Neuronal stem cell (in vitro differentiated cells): ENCODE results near the gene KRTAP21-3.

Source experiments
- DNase-seq: peaks from one replicate; pipeline ENCODE4 v3.0.0-alpha.2; 2013; ENCODE audit warnings: low spot score
- H2AFZ ChIP-seq: one replicate; pipeline ENCODE4 v1.6.1; 2013; ENCODE audit warnings: mild to moderate bottlenecking, low read length, inconsistent platforms
- H2AK5ac ChIP-seq: 2 replicates; pipeline ENCODE4 v1.6.1; 2013; ENCODE audit warnings: low read depth, mild to moderate bottlenecking, inconsistent platforms, low read length, moderate library complexity, mixed read lengths
- H2BK120ac ChIP-seq: 2 replicates; pipeline ENCODE4 v1.6.1; 2013; ENCODE audit warnings: low read depth, mild to moderate bottlenecking, inconsistent platforms, low read length, moderate library complexity, mixed read lengths
- H2BK12ac ChIP-seq: one replicate; pipeline ENCODE4 v1.6.1; 2013; ENCODE audit warnings: low read length, inconsistent platforms
- H2BK15ac ChIP-seq: 2 replicates; pipeline ENCODE4 v1.6.1; 2013; ENCODE audit warnings: mild to moderate bottlenecking, low read length, inconsistent platforms, mixed read lengths
- H2BK5ac ChIP-seq: one replicate; pipeline ENCODE4 v1.6.1; 2013; ENCODE audit warnings: inconsistent platforms, mild to moderate bottlenecking, low read length, moderate library complexity
- H3K14ac ChIP-seq: one replicate; pipeline ENCODE4 v1.6.1; 2013; ENCODE audit warnings: low read length, inconsistent platforms
- H3K18ac ChIP-seq: 2 replicates; pipeline ENCODE4 v1.6.1; 2013; ENCODE audit warnings: low read length, inconsistent platforms
- H3K23ac ChIP-seq: 2 replicates; pipeline ENCODE4 v1.6.1; 2013; ENCODE audit warnings: low read depth, mild to moderate bottlenecking, mixed read lengths, low read length, inconsistent platforms; ENCODE audit not compliant: poor library complexity
- H3K27ac ChIP-seq: replicated peaks from 3 replicates; pipeline ENCODE4 v1.5.1; 2013; ENCODE audit warnings: low read length, inconsistent platforms
- H3K27me3 ChIP-seq, 3 experiments: 2 replicates each; pipeline ENCODE4 v1.6.1; 2013; ENCODE audit warnings: low read length in 3 of 3, mild to moderate bottlenecking in 2 of 3, inconsistent platforms in 1 of 3, low read depth in 1 of 3, mixed read lengths in 1 of 3, moderate library complexity in 1 of 3; ENCODE audit not compliant: control insufficient read depth in 3 of 3, insufficient read depth in 3 of 3
- H3K36me3 ChIP-seq, 2 donors: replicated peaks in 1 of 2; 2 replicates each; pipeline ENCODE4 v1.6.1; 2013; ENCODE audit warnings: low read length in 2 of 2; ENCODE audit not compliant: control insufficient read depth in 2 of 2, insufficient read depth in 2 of 2
- H3K4ac ChIP-seq: 2 replicates; pipeline ENCODE4 v1.6.1; 2013; ENCODE audit warnings: inconsistent platforms, mild to moderate bottlenecking, low read length, moderate library complexity
- H3K4me1 ChIP-seq, 2 donors: 1 replicate in 1 of 2; 2 replicates in 1 of 2; pipeline ENCODE4 v1.6.1; 2013; ENCODE audit warnings: low read length in 2 of 2, low read depth in 1 of 2; ENCODE audit not compliant: control insufficient read depth in 2 of 2, insufficient read depth in 1 of 2
- H3K4me2 ChIP-seq: one replicate; pipeline ENCODE4 v1.6.1; 2013; ENCODE audit warnings: mild to moderate bottlenecking, low read length, inconsistent platforms; ENCODE audit not compliant: insufficient read depth, poor library complexity, severe bottlenecking
- H3K4me3 ChIP-seq, 2 donors: 2 replicates each; pipeline ENCODE4 v1.5.1; 2013; ENCODE audit warnings: low read length in 2 of 2, mild to moderate bottlenecking in 2 of 2, inconsistent platforms in 1 of 2, moderate library complexity in 1 of 2
- H3K79me1 ChIP-seq: one replicate; pipeline ENCODE4 v1.6.1; 2013; ENCODE audit warnings: low read depth, mild to moderate bottlenecking, inconsistent platforms, low read length, moderate library complexity
- H3K9ac ChIP-seq: one replicate; pipeline ENCODE4 v1.6.1; 2013; ENCODE audit warnings: mild to moderate bottlenecking, low read depth, low read length, inconsistent platforms; ENCODE audit not compliant: poor library complexity
- H3K9me3 ChIP-seq, 2 donors: replicated peaks in 1 of 2; 2 replicates each; pipeline versions ENCODE3 to v1.6.1; 2013; ENCODE audit warnings: low read length in 2 of 2, mild to moderate bottlenecking in 2 of 2, inconsistent platforms in 1 of 2, low read depth in 1 of 2, mixed read lengths in 1 of 2, moderate library complexity in 1 of 2; ENCODE audit not compliant: control insufficient read depth in 2 of 2, insufficient read depth in 1 of 2
- H4K8ac ChIP-seq: one replicate; pipeline ENCODE4 v1.6.1; 2013; ENCODE audit warnings: low read depth, mild to moderate bottlenecking, inconsistent platforms, low read length, moderate library complexity
- H4K91ac ChIP-seq: one replicate; pipeline ENCODE4 v1.6.1; 2013; ENCODE audit warnings: low read length, low read depth, mild to moderate bottlenecking, inconsistent platforms; ENCODE audit not compliant: poor library complexity
- WGBS, 2 donors: extraction: QIAGEN DNeasy Blood & Tissue Kit; methylation state at CpG; one replicate each; pipeline ENCODE4 v1.1.7; 2013; ENCODE audit warnings: missing lambda C conversion rate in 2 of 2, mixed read lengths in 1 of 2; ENCODE audit not compliant: insufficient read length in 2 of 2, insufficient replicate concordance in 1 of 2; ENCODE audit errors: extremely low coverage in 2 of 2; 5-methylcytosine and 5-hydroxymethylcytosine counted together

KRTAP21-3 gene

DNA sequence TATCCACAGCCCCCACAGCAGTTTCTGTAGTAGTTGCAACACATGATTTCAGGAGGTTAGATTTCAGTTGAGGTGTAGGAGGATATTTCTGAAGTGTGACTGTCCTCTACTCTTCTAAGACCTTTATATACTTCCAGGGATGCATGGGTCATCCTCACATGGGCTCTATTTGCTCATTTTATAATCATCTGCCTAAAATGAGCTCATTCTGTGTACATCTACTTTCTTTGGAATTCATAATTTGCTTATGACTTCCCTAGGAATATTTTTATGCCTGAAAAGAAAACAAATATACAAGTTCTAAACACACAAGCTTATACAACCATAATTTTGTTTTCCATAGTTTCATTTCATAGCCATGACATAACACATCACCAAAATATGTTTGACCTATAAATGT, 28.6 kb upstream of the KRTAP21-3 start, which contains the start of gene KRTAP21-2:
KRTAP21-2 (minus strand) TSS at position 101 of the 400 bp plus-strand sequence; CDS start at position 44, 57 bp downstream.
- Histone ChIP-seq H2AFZ (no peak within 1 kb of the TSS), H3K23ac (no peak within 1 kb of the TSS), H3K9ac (no peak within 1 kb of the TSS), H3K4me2 (no peak within 1 kb of the TSS), H3K4me3 (no peak within 1 kb of the TSS), H2AK5ac (no peak within 1 kb of the TSS), H2BK5ac (no peak within 1 kb of the TSS), H3K14ac (no peak within 1 kb of the TSS), H3K27me3 (no peaks in the 10 kb centered on the region), H3K79me1 (no peaks in the 10 kb centered on the region), H4K8ac (no peak within 1 kb of the TSS), H3K27ac (no peak within 1 kb of the TSS), H3K4ac (no peak within 1 kb of the TSS), H2BK15ac (no peak within 1 kb of the TSS), H3K36me3 (no peaks in the 10 kb centered on the region), H2BK120ac (no peak within 1 kb of the TSS), H3K9me3 (no peaks in the 10 kb centered on the region), H3K4me1 (no peaks in the 10 kb centered on the region), H4K91ac (no peak within 1 kb of the TSS), H2BK12ac (no peak within 1 kb of the TSS), H3K18ac (no peak within 1 kb of the TSS)
- no peak for DNase-seq

DNA sequence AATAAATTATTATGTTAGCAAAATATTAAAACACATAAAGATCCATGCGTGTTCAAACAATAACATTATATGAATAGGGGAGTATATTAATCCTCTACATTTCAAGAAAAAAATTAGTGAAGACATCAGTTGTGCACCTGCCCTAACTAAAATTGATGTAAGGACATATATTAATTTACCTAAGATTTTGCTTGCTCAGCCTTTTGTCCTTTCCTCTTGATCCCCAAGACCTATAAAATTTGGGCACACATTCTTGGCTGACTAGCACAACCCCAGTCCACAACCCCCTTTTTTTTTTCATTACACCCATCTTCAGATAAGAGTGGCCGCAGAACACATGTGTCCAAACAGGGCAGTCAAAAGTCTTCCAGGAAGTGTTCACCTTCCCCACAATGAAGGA, 21.9 kb upstream of the KRTAP21-3 start:
- no peak overlapping the region for H2AK5ac ChIP-seq
- H3K36me3 ChIP-seq, result no peaks in the 10 kb centered on the region
- no peak overlapping the region for H4K91ac ChIP-seq
- no peaks in the 10 kb centered on the region for H3K27me3 ChIP-seq
- no peak overlapping the region for H3K9ac ChIP-seq
- no peak overlapping the region for H3K14ac ChIP-seq
- no peaks in the 10 kb centered on the region for H3K9me3 ChIP-seq
- no peak overlapping the region for H3K27ac ChIP-seq
- no CpG with 5 or more reads among the region's 2 CpGs for WGBS, 2 donors
- H2BK120ac ChIP-seq, result no peak overlapping the region
- H3K4ac ChIP-seq, result no peak overlapping the region
- no peak overlapping the region for H4K8ac ChIP-seq
- no peak for DNase-seq
- no peak overlapping the region for H2AFZ ChIP-seq
- H2BK15ac ChIP-seq, result no peak overlapping the region
- H3K4me2 ChIP-seq, result no peak overlapping the region
- no peak overlapping the region for H3K4me3 ChIP-seq
- no peaks in the 10 kb centered on the region for H3K79me1 ChIP-seq
- no peaks in the 10 kb centered on the region for H3K4me1 ChIP-seq
- H2BK12ac ChIP-seq, result no peak overlapping the region
- H2BK5ac ChIP-seq, result no peak overlapping the region
- H3K23ac ChIP-seq, result no peak overlapping the region
- no peak overlapping the region for H3K18ac ChIP-seq

DNA sequence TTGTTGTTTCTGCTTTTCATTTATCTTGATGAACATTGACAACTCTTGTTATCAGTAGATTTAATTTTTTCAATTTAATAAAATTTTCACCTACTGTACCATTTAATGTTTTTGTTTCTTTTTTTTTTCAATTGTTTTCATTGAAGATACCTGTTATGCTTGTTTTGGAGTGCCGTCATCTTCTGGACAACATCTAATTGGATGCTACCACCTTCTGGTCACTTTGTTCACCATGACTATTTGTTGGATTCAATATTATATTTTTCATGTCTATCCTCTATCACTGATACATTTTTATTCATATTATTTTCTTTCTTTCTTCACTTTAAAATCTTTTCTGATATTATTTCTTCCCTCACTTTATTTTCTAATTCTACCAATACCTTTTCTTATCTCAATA, 14.4 kb upstream of the KRTAP21-3 start:
- H2AFZ ChIP-seq, result no peak overlapping the region
- H4K91ac ChIP-seq, result no peak overlapping the region
- no peaks in the 10 kb centered on the region for H3K4me1 ChIP-seq
- no peaks in the 10 kb centered on the region for H3K27me3 ChIP-seq
- no peak overlapping the region for H3K9ac ChIP-seq
- no peak overlapping the region for H4K8ac ChIP-seq
- no CpG with 5 or more reads among the region's 1 CpG for WGBS, 2 donors
- H3K36me3 ChIP-seq, result no peaks in the 10 kb centered on the region
- H2BK12ac ChIP-seq, result no peak overlapping the region
- no peak overlapping the region for H2BK15ac ChIP-seq
- no peak overlapping the region for H3K14ac ChIP-seq
- no peak overlapping the region for H3K4ac ChIP-seq
- no peak for DNase-seq
- H3K4me2 ChIP-seq, result no peak overlapping the region
- no peaks in the 10 kb centered on the region for H3K9me3 ChIP-seq
- no peak overlapping the region for H3K18ac ChIP-seq
- no peak overlapping the region for H3K27ac ChIP-seq
- H3K79me1 ChIP-seq, result no peaks in the 10 kb centered on the region
- no peak overlapping the region for H2BK5ac ChIP-seq
- H3K23ac ChIP-seq, result no peak overlapping the region
- no peak overlapping the region for H3K4me3 ChIP-seq
- no peak overlapping the region for H2BK120ac ChIP-seq
- no peak overlapping the region for H2AK5ac ChIP-seq

DNA sequence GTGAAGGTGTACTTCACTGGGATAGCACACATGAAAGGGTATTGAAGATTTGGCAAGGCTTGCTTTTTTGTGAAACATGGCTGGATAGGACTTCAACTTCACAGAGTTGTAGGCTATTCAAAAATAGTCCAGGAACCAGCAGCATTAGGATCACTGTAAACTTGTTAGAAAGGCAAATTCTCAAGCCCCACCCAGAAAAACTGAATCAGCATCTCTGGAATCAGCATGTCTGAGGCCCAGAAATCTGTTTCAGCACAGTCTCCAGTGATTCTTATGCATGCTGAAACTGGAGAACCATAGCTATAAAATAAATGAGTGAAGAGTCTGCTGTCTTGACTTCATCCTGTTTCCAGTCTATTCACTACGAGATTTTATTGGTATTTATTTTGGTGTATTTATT, 8.1 kb upstream of the KRTAP21-3 start:
- Histone ChIP-seq H3K4me1 (no peaks in the 10 kb centered on the region), H3K14ac (no peak overlapping the region), H3K4me2 (no peak overlapping the region), H3K4ac (no peak overlapping the region), H4K8ac (no peak overlapping the region), H2AFZ (no peak overlapping the region), H3K27me3 (no peaks in the 10 kb centered on the region), H2BK15ac (no peak overlapping the region), H4K91ac (no peak overlapping the region), H3K9me3 (no peaks in the 10 kb centered on the region), H3K79me1 (no peaks in the 10 kb centered on the region), H3K4me3 (no peak overlapping the region), H3K23ac (no peak overlapping the region), H2BK120ac (no peak overlapping the region), H3K36me3 (no peaks in the 10 kb centered on the region), H2BK5ac (no peak overlapping the region), H2AK5ac (no peak overlapping the region), H3K18ac (no peak overlapping the region), H3K9ac (no peak overlapping the region), H3K27ac (no peak overlapping the region), H2BK12ac (no peak overlapping the region)
- DNase-seq, result no peak
- WGBS, 2 donors, result no CpG with 5 or more reads among the region's 1 CpG
